HepG2 (cell line): ENCODE data around the gene TRIM31. TPM values are rescaled to one million over a fixed set of nuclear protein-coding genes. Genes with fewer than 3 reads are reported as not detected.

Experiments used
- CENPBD1 ChIP-seq: sonication (generic); formaldehyde crosslinking; IDR thresholded peaks from 2 replicates; pipeline ENCODE4 v1.8.0; 2022; ENCODE audit warnings: missing genetic modification reagents, low read depth, mild to moderate bottlenecking, borderline replicate concordance
- CREM ChIP-seq, 2 experiments: sonication (generic) in 1 of 2; formaldehyde crosslinking in 1 of 2; IDR thresholded peaks; 2 replicates each; pipeline versions ENCODE4 v1.4.0 to v1.6.1; 2016 to 2020; ENCODE audit warnings: antibody characterized with exemption in 1 of 2, mild to moderate bottlenecking in 1 of 2, missing genetic modification reagents in 1 of 2
- DPF2 ChIP-seq: sonication (generic); formaldehyde crosslinking; IDR thresholded peaks from 2 replicates; pipeline ENCODE4 v1.4.0; 2020; ENCODE audit warnings: mild to moderate bottlenecking, low read depth, missing genetic modification reagents, borderline replicate concordance
- ERF ChIP-seq: IDR thresholded peaks from 2 replicates; pipeline ENCODE4 v1.6.1; 2018; ENCODE audit warnings: missing biosample characterization, missing genetic modification reagents
- FOXA1 ChIP-seq, 2 experiments: fragments of 450-650 bp in 1 of 2; sonication (generic) in 1 of 2; formaldehyde crosslinking in 1 of 2; IDR thresholded peaks; 2 replicates each; pipeline versions ENCODE4 v1.4.0 to v1.6.1; 2016 to 2020; ENCODE audit warnings: missing genetic modification reagents in 1 of 2
- FOXK2 ChIP-seq: fragments of 450-650 bp; IDR thresholded peaks from 2 replicates; pipeline ENCODE4 v1.6.1; 2016
- GPBP1L1 ChIP-seq: sonication (generic); formaldehyde crosslinking; IDR thresholded peaks from 2 replicates; pipeline ENCODE4 v1.5.0; 2020; ENCODE audit warnings: mild to moderate bottlenecking, missing genetic modification reagents
- HES4 ChIP-seq: sonication (generic); formaldehyde crosslinking; IDR thresholded peaks from 2 replicates; pipeline ENCODE4 v1.9.0; 2021; ENCODE audit warnings: mild to moderate bottlenecking, missing genetic modification reagents, borderline replicate concordance
- IKZF5 ChIP-seq: IDR thresholded peaks from 2 replicates; pipeline ENCODE4 v1.6.1; 2018; ENCODE audit warnings: missing genetic modification reagents, mild to moderate bottlenecking, missing compliant biosample characterization
- NKX3-1 ChIP-seq: sonication (generic); formaldehyde crosslinking; IDR thresholded peaks from 2 replicates; pipeline ENCODE4 v1.5.0; 2020; ENCODE audit warnings: missing genetic modification reagents
- NONO ChIP-seq, 2 experiments: fragments of 450-650 bp in 1 of 2; sonication (generic) in 1 of 2; formaldehyde crosslinking in 1 of 2; IDR thresholded peaks in 1 of 2; conservative IDR thresholded peaks in 1 of 2; 2 replicates each; pipeline versions ENCODE4 v1.6.1 to v1.8.0; 2017 to 2022; ENCODE audit warnings: mild to moderate bottlenecking in 1 of 2, missing genetic modification reagents in 1 of 2, moderate library complexity in 1 of 2
- PITX1 ChIP-seq: sonication (generic); formaldehyde crosslinking; IDR thresholded peaks from 2 replicates; pipeline ENCODE4 v1.5.1; 2020; ENCODE audit warnings: mild to moderate bottlenecking, missing genetic modification reagents
- SP140L ChIP-seq: sonication (generic); formaldehyde crosslinking; IDR thresholded peaks from 2 replicates; pipeline ENCODE4 v1.4.0; 2020; ENCODE audit warnings: missing genetic modification reagents, borderline replicate concordance
- TCF7 ChIP-seq: sonication (generic); IDR thresholded peaks from 2 replicates; pipeline ENCODE4 v1.6.1; 2016; ENCODE audit warnings: antibody characterized with exemption, low read depth
- THAP11 ChIP-seq: IDR thresholded peaks from 2 replicates; pipeline ENCODE4 v1.6.1; 2016; ENCODE audit warnings: missing biosample characterization, missing genetic modification reagents
- THAP9 ChIP-seq: sonication (generic); formaldehyde crosslinking; IDR thresholded peaks from 2 replicates; pipeline ENCODE4; 2020; ENCODE audit warnings: missing genetic modification reagents, mild to moderate bottlenecking, borderline replicate concordance
- TOE1 ChIP-seq: sonication (generic); formaldehyde crosslinking; IDR thresholded peaks from 2 replicates; pipeline ENCODE4 v1.4.0; 2020; ENCODE audit warnings: mild to moderate bottlenecking, missing genetic modification reagents
- ZNF501 ChIP-seq: sonication (generic); formaldehyde crosslinking; IDR thresholded peaks from 2 replicates; pipeline ENCODE4 v1.5.1; 2020; ENCODE audit warnings: mild to moderate bottlenecking, moderate library complexity, missing genetic modification reagents
- ZNF572 ChIP-seq: sonication (generic); formaldehyde crosslinking; IDR thresholded peaks from 2 replicates; pipeline ENCODE4 v1.5.1; 2020; ENCODE audit warnings: mild to moderate bottlenecking, missing genetic modification reagents
- ZNF720 ChIP-seq: sonication (generic); formaldehyde crosslinking; IDR thresholded peaks from 2 replicates; pipeline ENCODE4 v1.4.0; 2020; ENCODE audit warnings: missing genetic modification reagents
- ZNF776 ChIP-seq: sonication (generic); formaldehyde crosslinking; IDR thresholded peaks from 2 replicates; pipeline ENCODE4 v1.4.0; 2020; ENCODE audit warnings: mild to moderate bottlenecking, missing genetic modification reagents
- polyA plus RNA-seq, 8 experiments: library from polyadenylated mRNA; depleted of rRNA in 3 of 8; stranded (reverse) in 7 of 8; unstranded in 1 of 8; fragments of >200 nt; fragmentation: Illumina TruSeq in 4 of 8; extraction: Trizol in 4 of 8; gene quantifications; 2 replicates each; pipeline versions ENCODE4 v1.2.1 to v1.2.3, GENCODE V29; 2011 to 2016; ENCODE audit warnings: low read depth in 4 of 8, missing spikeins in 1 of 8, mixed read lengths in 1 of 8; ENCODE audit not compliant: insufficient read depth in 1 of 8
- total RNA-seq, 5 experiments: library from RNA; depleted of rRNA; stranded (reverse); fragments of >200 nt; fragmentation: Illumina TruSeq; extraction: Trizol; gene quantifications; 2 replicates each; pipeline ENCODE4 v1.2.3, GENCODE V29; 2016; ENCODE audit warnings: low read depth in 1 of 5

The TRIM31 gene
- total and polyA plus RNA-seq, 2 of the 13 experiments (the other 11 are each of a cell fraction or from before 2014, with no cell fraction given): 0.13 to 0.51 TPM

GRCh38 chr6:30066577-30067459 lies 46.1 kb downstream of the TRIM31 start, which contains the start of gene PPP1R11 (continued):
- TF ChIP-seq ERF (CRISPR knock-in tag) (peak; percentile 96), ZNF776 (CRISPR knock-in tag) (no peak; the same call in 1 of the 2 replicates), NONO (IDR thresholded peaks at IDR 0.05) (no peak), NONO (CRISPR knock-in tag; conservative IDR thresholded peaks at IDR 0.05) (peak; percentile 89), TOE1 (CRISPR knock-in tag) (no peak), THAP9 (CRISPR knock-in tag) (peak; percentile 98), ZNF720 (CRISPR knock-in tag) (0 out of 2 replicates have a peak, but pooled peaks have one; percentile 55), CENPBD1 (CRISPR knock-in tag) (peak; percentile 73; the same call in 1 of the 2 replicates), ZNF501 (CRISPR knock-in tag) (peak; percentile 99), GPBP1L1 (CRISPR knock-in tag) (no peak), TCF7 (no peak), CREM (IDR thresholded peaks at IDR 0.05) (peak; percentile 98), CREM (CRISPR knock-in tag; IDR thresholded peaks at IDR 0.05) (peak; percentile 62; the same call in 1 of the 2 replicates), ZNF572 (CRISPR knock-in tag) (peak; percentile 89; the same call in 1 of the 2 replicates), FOXK2 (peak; percentile 80; the same call in 1 of the 2 replicates), SP140L (CRISPR knock-in tag) (no peak), HES4 (CRISPR knock-in tag) (no peak), DPF2 (CRISPR knock-in tag) (no peak), THAP11 (CRISPR knock-in tag) (peak; percentile 95), IKZF5 (CRISPR knock-in tag) (peak; percentile 96), FOXA1 (IDR thresholded peaks at IDR 0.05) (no peak), FOXA1 (CRISPR knock-in tag; IDR thresholded peaks at IDR 0.05) (no peak), NKX3-1 (CRISPR knock-in tag) (no peak), PITX1 (peak; percentile 87; the same call in 1 of the 2 replicates)
